H9 (cell line): ENCODE data around the gene CCT2. TPM values are rescaled to one million over a fixed set of nuclear protein-coding genes. Genes with fewer than 3 reads are reported as not detected.

Experiments
- DNase-seq: peaks from one replicate; pipeline ENCODE4 v3.0.0-alpha.2; 2017
- H2AFZ ChIP-seq: one replicate; pipeline ENCODE4 v1.6.1; 2013; ENCODE audit warnings: mild to moderate bottlenecking, low read length, control low read depth, moderate library complexity
- H2AK5ac ChIP-seq: 2 replicates; pipeline ENCODE4 v1.6.1; 2013; ENCODE audit warnings: low read length, control low read depth, mixed read lengths; ENCODE audit not compliant: insufficient read length
- H2BK120ac ChIP-seq: one replicate; pipeline ENCODE4 v1.6.1; 2013; ENCODE audit warnings: low read depth, mild to moderate bottlenecking, low read length, control low read depth, inconsistent platforms; ENCODE audit not compliant: poor library complexity, severe bottlenecking
- H2BK12ac ChIP-seq: 2 replicates; pipeline ENCODE4 v1.6.1; 2013; ENCODE audit warnings: low read length, control low read depth, mixed read lengths, low read depth; ENCODE audit not compliant: insufficient read length
- H2BK15ac ChIP-seq: 2 replicates; pipeline ENCODE4 v1.6.1; 2013; ENCODE audit warnings: low read depth, low read length, control low read depth
- H2BK20ac ChIP-seq: one replicate; pipeline ENCODE4 v1.6.1; 2013; ENCODE audit warnings: low read depth, mild to moderate bottlenecking, low read length, control low read depth, inconsistent platforms; ENCODE audit not compliant: poor library complexity, severe bottlenecking
- H2BK5ac ChIP-seq: 2 replicates; pipeline ENCODE4 v1.6.1; 2013; ENCODE audit warnings: low read length, control low read depth, mixed read lengths; ENCODE audit not compliant: insufficient read length
- H3K14ac ChIP-seq: 2 replicates; pipeline ENCODE4 v1.6.1; 2013; ENCODE audit warnings: low read length, control low read depth; ENCODE audit not compliant: insufficient read depth
- H3K18ac ChIP-seq: 2 replicates; pipeline ENCODE4 v1.6.1; 2013; ENCODE audit warnings: low read depth, mild to moderate bottlenecking, mixed read lengths, low read length, control low read depth; ENCODE audit not compliant: insufficient read length
- H3K23ac ChIP-seq: 2 replicates; pipeline ENCODE4 v1.6.1; 2013; ENCODE audit warnings: low read length, control low read depth, mixed read lengths, low read depth; ENCODE audit not compliant: insufficient read length
- H3K23me2 ChIP-seq: 2 replicates; pipeline ENCODE4 v1.6.1; 2013; ENCODE audit warnings: low read depth, mild to moderate bottlenecking, mixed read lengths, low read length, control low read depth; ENCODE audit not compliant: insufficient read length, poor library complexity, severe bottlenecking
- H3K27ac ChIP-seq: 2 replicates; pipeline ENCODE4 v1.5.1; 2013; ENCODE audit warnings: low read length, control low read depth, mixed read lengths, low read depth; ENCODE audit not compliant: insufficient read length
- H3K27me3 ChIP-seq: 2 replicates; pipeline ENCODE4 v1.6.1; 2013; ENCODE audit warnings: low read length, control low read depth, inconsistent platforms; ENCODE audit not compliant: insufficient read depth
- H3K4ac ChIP-seq: 2 replicates; pipeline ENCODE4 v1.6.1; 2013; ENCODE audit warnings: low read depth, mild to moderate bottlenecking, control low read depth, inconsistent platforms, low read length, moderate library complexity
- H3K4me1 ChIP-seq: 2 replicates; pipeline ENCODE4 v1.6.1; 2013; ENCODE audit warnings: low read length, control low read depth, inconsistent platforms; ENCODE audit not compliant: insufficient read depth
- H3K4me2 ChIP-seq: 2 replicates; pipeline ENCODE4 v1.6.1; 2013; ENCODE audit warnings: low read length, control low read depth, mixed read lengths; ENCODE audit not compliant: insufficient read length, insufficient read depth
- H3K56ac ChIP-seq: 2 replicates; pipeline ENCODE4 v1.6.1; 2013; ENCODE audit warnings: low read depth, mild to moderate bottlenecking, mixed read lengths, low read length, control low read depth; ENCODE audit not compliant: insufficient read length
- H3K79me1 ChIP-seq: 2 replicates; pipeline ENCODE4 v1.6.1; 2013; ENCODE audit warnings: low read depth, mild to moderate bottlenecking, moderate library complexity, low read length, control low read depth, inconsistent platforms; ENCODE audit not compliant: insufficient read depth, poor library complexity, severe bottlenecking
- H3K79me2 ChIP-seq: 2 replicates; pipeline ENCODE4 v1.6.1; 2013; ENCODE audit warnings: low read length, control low read depth, inconsistent platforms; ENCODE audit not compliant: insufficient read depth
- H3K9ac ChIP-seq: 2 replicates; pipeline ENCODE4 v1.6.1; 2013; ENCODE audit warnings: low read length, control low read depth, mixed read lengths; ENCODE audit not compliant: insufficient read length; ENCODE audit errors: extremely low read depth
- H3K9me3 ChIP-seq: one replicate; pipeline ENCODE4 v1.6.1; 2013; ENCODE audit warnings: low read depth, low read length, inconsistent platforms; ENCODE audit not compliant: control insufficient read depth
- H3T11ph ChIP-seq: one replicate; pipeline ENCODE4 v1.6.1; 2013; ENCODE audit warnings: mild to moderate bottlenecking, low read length, control low read depth, inconsistent platforms
- H4K20me1 ChIP-seq: one replicate; pipeline ENCODE4 v1.6.1; 2013; ENCODE audit not compliant: control insufficient read depth, insufficient read length, insufficient read depth
- H4K5ac ChIP-seq: 2 replicates; pipeline ENCODE4 v1.6.1; 2013; ENCODE audit warnings: low read depth, mild to moderate bottlenecking, mixed read lengths, low read length, control low read depth; ENCODE audit not compliant: insufficient read length
- H4K8ac ChIP-seq: replicated peaks from 2 replicates; pipeline ENCODE4 v1.6.1; 2013; ENCODE audit warnings: low read length, control low read depth, mixed read lengths, low read depth; ENCODE audit not compliant: insufficient read length
- H4K91ac ChIP-seq: 2 replicates; pipeline ENCODE4 v1.6.1; 2013; ENCODE audit warnings: low read depth, mild to moderate bottlenecking, moderate library complexity, mixed read lengths, low read length, control low read depth; ENCODE audit not compliant: insufficient read length
- H3K27ac Mint-ChIP-seq, 3 experiments: 2 replicates in 2 of 3; 3 replicates in 1 of 3; pipeline ENCODE4 v1.8.0; 2020 to 2021; ENCODE audit warnings: mixed read lengths in 3 of 3, mild to moderate bottlenecking in 1 of 3, moderate library complexity in 1 of 3
- H3K27me3 Mint-ChIP-seq: 2 replicates; pipeline ENCODE4 v1.8.0; 2021; ENCODE audit warnings: low read depth, mild to moderate bottlenecking, moderate library complexity, mixed read lengths
- H3K36me3 Mint-ChIP-seq, 3 experiments: 2 replicates in 2 of 3; 3 replicates in 1 of 3; pipeline ENCODE4 v1.8.0; 2020 to 2021; ENCODE audit warnings: low read depth in 3 of 3, mixed read lengths in 3 of 3; ENCODE audit not compliant: insufficient read depth in 1 of 3
- H3K4me1 Mint-ChIP-seq, 2 experiments: 2 replicates each; pipeline ENCODE4 v1.8.0; 2020; ENCODE audit warnings: mixed read lengths in 2 of 2
- H3K4me3 Mint-ChIP-seq, 2 experiments: 2 replicates in 1 of 2; 3 replicates in 1 of 2; pipeline ENCODE4 v1.8.0; 2020 to 2021; ENCODE audit warnings: mild to moderate bottlenecking in 2 of 2, mixed read lengths in 2 of 2, moderate library complexity in 1 of 2
- H3K9me3 Mint-ChIP-seq, 2 experiments: 2 replicates in 1 of 2; 3 replicates in 1 of 2; pipeline ENCODE4 v1.8.0; 2020; ENCODE audit warnings: mild to moderate bottlenecking in 2 of 2, mixed read lengths in 2 of 2, moderate library complexity in 1 of 2
- CTCF ChIP-seq: fragments of 200-600 bp; sonication (generic); conservative IDR thresholded peaks from 3 replicates; pipeline ENCODE4 v1.8.0; 2021; ENCODE audit warnings: antibody characterized with exemption, mild to moderate bottlenecking
- total RNA-seq: library from RNA; stranded (reverse); gene quantifications from 2 replicates; pipeline ENCODE4 v1.2.1, GENCODE V29; 2021

CCT2 gene
- total RNA-seq, 1 experiment from 2014 or later: 405 TPM

- no peak overlapping the region for H3K56ac ChIP-seq
- Mint-ChIP-seq H3K4me1 (peaks cover 11 to 19% of the 10 kb centered on the region in 2 experiments), H3K27me3 (no peaks in the 10 kb centered on the region), H3K36me3 (peaks cover 14 to 24% (median 23%) of the 10 kb centered on the region in 3 experiments; a peak in 6 of 7 replicates), H3K4me3 (no peak overlapping the region), H3K9me3 (no peaks in the 10 kb centered on the region), H3K27ac (no peak overlapping the region)
- H4K8ac ChIP-seq: no peak overlapping the region
- H2BK15ac ChIP-seq: no peak overlapping the region
- no peak overlapping the region for H4K5ac ChIP-seq
- no peaks in the 10 kb centered on the region for H3K79me1 ChIP-seq
- H3K79me2 ChIP-seq: peaks cover 3% of the 10 kb centered on the region; the same call in 1 of the 2 replicates
- no peak overlapping the region for H3K23ac ChIP-seq
- no peak overlapping the region for H3T11ph ChIP-seq
- no peaks in the 10 kb centered on the region for H4K20me1 ChIP-seq
- H3K14ac ChIP-seq: no peak overlapping the region
- no peak overlapping the region for H2BK20ac ChIP-seq
- H2BK12ac ChIP-seq: no peak overlapping the region
- no peak overlapping the region for H4K91ac ChIP-seq
- DNase-seq: peak; percentile 83
- no peak overlapping the region for H3K4me2 ChIP-seq
- H2BK120ac ChIP-seq: no peak overlapping the region
- no peak overlapping the region for H2BK5ac ChIP-seq
- H3K23me2 ChIP-seq: no peaks in the 10 kb centered on the region
- no peak overlapping the region for H2AK5ac ChIP-seq
- H2AFZ ChIP-seq: no peak overlapping the region
- H3K27me3 ChIP-seq: no peaks in the 10 kb centered on the region
- no peak overlapping the region for H3K18ac ChIP-seq
- H3K9ac ChIP-seq: no peak overlapping the region
- H3K9me3 ChIP-seq: no peaks in the 10 kb centered on the region
- H3K27ac ChIP-seq: no peak overlapping the region
- no peak overlapping the region for H3K4ac ChIP-seq
- H3K4me1 ChIP-seq: no peaks in the 10 kb centered on the region
- peak; percentile 56 for TF ChIP-seq CTCF
Observed at GRCh38 chr12:69583203-69583602, 2.1 kb upstream of the CCT2 start.
